ENCODE measurements around the gene SLAMF1. TPM values are rescaled to one million over a fixed set of nuclear protein-coding genes. Genes with fewer than 3 reads are reported as not detected.

The SLAMF1 gene
- total and polyA plus RNA-seq, 4 donors: 0.09 to 1.1 (median 0.17) TPM

- no peaks in the 10 kb centered on the region for H3K9me3 ChIP-seq (ENCODE audit: control insufficient read depth in 4 of 4, low read length in 3 of 4)
- WGBS: 93% methylated on average over 8 of the region's 8 CpGs
- no peak for TF ChIP-seq FOXA1 (IDR thresholded peaks at IDR 0.05)
- TF ChIP-seq GABPA (IDR thresholded peaks at IDR 0.05 in 1 of 2, conservative IDR thresholded peaks at IDR 0.05 in 1 of 2): no peak
- TF ChIP-seq ZBTB33 (IDR thresholded peaks at IDR 0.05): no peak
- no peak for TF ChIP-seq YY1 (IDR thresholded peaks at IDR 0.05)
- no peak for TF ChIP-seq MAX (IDR thresholded peaks at IDR 0.05)
- TF ChIP-seq ATF3 (IDR thresholded peaks at IDR 0.05): no peak
These were observed 33.6 kb upstream of the SLAMF1 start for GRCh38 chr1:160680399-160680798.

GRCh38 chr1:160679893-160680292 lies 33.0 kb upstream of the SLAMF1 start:
- Histone ChIP-seq H3K36me3 (ENCODE audit: control insufficient read depth in 4 of 4, insufficient read depth in 3 of 4, low read depth in 1 of 4, low read length in 3 of 4) (no peaks in the 10 kb centered on the region), H3K4me1 (ENCODE audit: control insufficient read depth in 4 of 4, insufficient read depth in 4 of 4, low read length in 3 of 4) (peaks cover 0 to 3% (median 0%) of the 10 kb centered on the region in 4 donors), H3K9me3 (ENCODE audit: control insufficient read depth in 4 of 4, low read length in 3 of 4) (no peaks in the 10 kb centered on the region), H3K4me3 (ENCODE audit: low read depth in 1 of 3, low read length in 3 of 3) (no peak overlapping the region), H3K27ac (ENCODE audit: low read depth in 1 of 2, low read length in 2 of 2) (no peak overlapping the region), H3K27me3 (ENCODE audit: control insufficient read depth in 4 of 4, insufficient read depth in 4 of 4, low read length in 3 of 4) (no peaks in the 10 kb centered on the region), H3K9ac (ENCODE audit: low read depth in 1 of 2, low read length in 2 of 2) (no peak overlapping the region)
- no peak for DNase-seq (ENCODE audit: low spot score)
- no peak for TF ChIP-seq CTCF (IDR thresholded peaks at IDR 0.05; ENCODE audit: low read depth, low read length, missing input control)
- TF ChIP-seq TAF1 (conservative IDR thresholded peaks at IDR 0.05): no peak
- no peak for TF ChIP-seq FOXA1 (IDR thresholded peaks at IDR 0.05)
- no peak for TF ChIP-seq FOXA2 (IDR thresholded peaks at IDR 0.05)
- no peak for TF ChIP-seq NR2F2 (IDR thresholded peaks at IDR 0.05)
- TF ChIP-seq EGR1 (IDR thresholded peaks at IDR 0.05; ENCODE audit: low read depth in 2 of 2): no peak
- no peak for TF ChIP-seq GABPA (IDR thresholded peaks at IDR 0.05 in 1 of 2, conservative IDR thresholded peaks at IDR 0.05 in 1 of 2)
- TF ChIP-seq ZBTB33 (IDR thresholded peaks at IDR 0.05): no peak
- TF ChIP-seq MAX (IDR thresholded peaks at IDR 0.05): no peak
- no peak for TF ChIP-seq JUND (IDR thresholded peaks at IDR 0.05)
- no peak for TF ChIP-seq ATF3 (IDR thresholded peaks at IDR 0.05)
- no peak for TF ChIP-seq REST (IDR thresholded peaks at IDR 0.05)
- no peak for TF ChIP-seq HNF4G (IDR thresholded peaks at IDR 0.05)
- no peak for TF ChIP-seq HNF4A (conservative IDR thresholded peaks at IDR 0.05)
- no peak for TF ChIP-seq RAD21 (IDR thresholded peaks at IDR 0.05)
- TF ChIP-seq SP1 (IDR thresholded peaks at IDR 0.05): no peak
- WGBS: 82% methylated on average over 3 of the region's 3 CpGs

More at GRCh38 chr1:160680399-160680798, 33.6 kb upstream of the SLAMF1 start:
- no peaks in the 10 kb centered on the region for H3K27me3 ChIP-seq (ENCODE audit: control insufficient read depth in 4 of 4, insufficient read depth in 4 of 4, low read length in 3 of 4)
- H3K27ac ChIP-seq (ENCODE audit: low read depth in 1 of 2, low read length in 2 of 2): no peak overlapping the region
- H3K4me3 ChIP-seq (ENCODE audit: low read depth in 1 of 3, low read length in 3 of 3): no peak overlapping the region
- H3K4me1 ChIP-seq (ENCODE audit: control insufficient read depth in 4 of 4, insufficient read depth in 4 of 4, low read length in 3 of 4): peaks cover 0 to 1% (median 0%) of the 10 kb centered on the region in 4 donors
- no peak for DNase-seq (ENCODE audit: low spot score)
- H3K36me3 ChIP-seq (ENCODE audit: control insufficient read depth in 4 of 4, insufficient read depth in 3 of 4, low read depth in 1 of 4, low read length in 3 of 4): no peaks in the 10 kb centered on the region
- no peak overlapping the region for H3K9ac ChIP-seq (ENCODE audit: low read depth in 1 of 2, low read length in 2 of 2)
